DMS 273 treated with DMSO at 0.1 percent for 48 hours (cell line): ENCODE data around the gene VSTM2B.

Source experiments
- DNase-seq: peaks from one replicate; lab custom pipeline; 2025; lab: John Stamatoyannopoulos, UW

The VSTM2B gene

GRCh38 chr19:29591670-29592069 is 65.9 kb downstream of the VSTM2B start:
- DNase-seq: no peak

- DNase-seq: no peak
These were observed 68.1 kb downstream of the VSTM2B start for GRCh38 chr19:29593869-29594268.

- no peak for DNase-seq
These were observed 70.4 kb downstream of the VSTM2B start for GRCh38 chr19:29596080-29596727.

- no peak for DNase-seq
These were observed 71.2 kb downstream of the VSTM2B start for GRCh38 chr19:29596885-29597525.

GRCh38 chr19:29598036-29598435 is 72.2 kb downstream of the VSTM2B start:
- DNase-seq: no peak

GRCh38 chr19:29598496-29598895 is 72.7 kb downstream of the VSTM2B start:
- DNase-seq: no peak

- DNase-seq: no peak
These were observed 77.5 kb downstream of the VSTM2B start for GRCh38 chr19:29603308-29603707.

- peak; percentile 72 for DNase-seq
These were observed 80.0 kb downstream of the VSTM2B start, which contains the start of gene POP4 for GRCh38 chr19:29605653-29606419. Gene POP4 (plus strand): TSS chr19:29606283. CDS start chr19:29606319, 36 bp downstream.

GRCh38 chr19:29606420-29606747 is 80.6 kb downstream of the VSTM2B start:
- DNase-seq: no peak

GRCh38 chr19:29609636-29610035 is 83.8 kb downstream of the VSTM2B start:
- DNase-seq: no peak

- DNase-seq: no peak
These were observed 84.4 kb downstream of the VSTM2B start for GRCh38 chr19:29610213-29610573.

- DNase-seq: peak; percentile 24
These were observed 84.9 kb downstream of the VSTM2B start for GRCh38 chr19:29610574-29611271.

- no peak for DNase-seq
These were observed 86.3 kb downstream of the VSTM2B start for GRCh38 chr19:29612121-29612520.

- no peak for DNase-seq
These were observed 87.2 kb downstream of the VSTM2B start for GRCh38 chr19:29612801-29613595.

GRCh38 chr19:29614046-29614445 is 88.3 kb downstream of the VSTM2B start:
- DNase-seq: no peak
